Transverse colon (tissue), 4 donors: ENCODE results near the gene EFCAB9. TPM values are rescaled to one million over a fixed set of nuclear protein-coding genes. Genes with fewer than 3 reads are reported as not detected.
"Not testable (repeated sequence)": the region's sequence is repeated elsewhere in the genome, so short reads cannot be mapped to it uniquely, and the experiment has no call there.

Experiments
- DNase-seq: peaks from one replicate; pipeline ENCODE4 v3.0.0-alpha.2; 2019
- H3K27ac ChIP-seq, 4 donors: fragments of 200-600 bp; sonication (generic); 2 replicates each; pipeline ENCODE4 v1.5.1; 2016 to 2018; ENCODE audit warnings: inconsistent platforms in 4 of 4
- H3K27me3 ChIP-seq: fragments of 200-600 bp; sonication (generic); 2 replicates; pipeline ENCODE4 v1.5.1; 2017; ENCODE audit warnings: inconsistent platforms
- H3K36me3 ChIP-seq, 4 donors: fragments of 200-600 bp; sonication (generic); 2 replicates each; pipeline ENCODE4 v1.5.1; 2017 to 2019; ENCODE audit warnings: inconsistent platforms in 4 of 4
- H3K4me1 ChIP-seq, 4 donors: fragments of 200-600 bp; sonication (generic); 2 replicates each; pipeline ENCODE4 v1.5.1; 2017 to 2020; ENCODE audit warnings: inconsistent platforms in 4 of 4
- H3K4me3 ChIP-seq, 4 donors: fragments of 200-600 bp; sonication (generic); 1 replicate in 1 of 4; 2 replicates in 3 of 4; pipeline versions ENCODE4 v1.5.1 to v1.6.1; 2017 to 2019; ENCODE audit warnings: inconsistent platforms in 4 of 4
- H3K9me3 ChIP-seq, 2 donors: fragments of 200-600 bp; sonication (generic); 2 replicates each; pipeline ENCODE4 v1.5.1; 2017 to 2019; ENCODE audit warnings: inconsistent platforms in 2 of 2
- CTCF ChIP-seq, 5 experiments: fragments of 200-600 bp in 3 of 5; fragments of 450-650 bp in 2 of 5; sonication (generic) in 3 of 5; IDR thresholded peaks; 1 replicate in 2 of 5; 2 replicates in 3 of 5; pipeline ENCODE4 v1.5.1; 2016 to 2017; ENCODE audit warnings: antibody characterized with exemption in 5 of 5, inconsistent platforms in 3 of 5, mild to moderate bottlenecking in 2 of 5, moderate library complexity in 1 of 5
- EP300 ChIP-seq: sonication (generic); formaldehyde crosslinking; IDR thresholded peaks from one replicate; pipeline ENCODE4 v1.6.1; 2017; ENCODE audit warnings: antibody characterized with exemption, low read depth
- POLR2A ChIP-seq: fragments of 450-650 bp; IDR thresholded peaks from one replicate; pipeline ENCODE4 v1.6.1; 2016; ENCODE audit warnings: antibody characterized with exemption, mild to moderate bottlenecking, moderate library complexity
- POLR2AphosphoS5 ChIP-seq, 3 donors: sonication (generic); formaldehyde crosslinking; IDR thresholded peaks; one replicate each; pipeline ENCODE4 v1.6.1; 2016; ENCODE audit warnings: antibody characterized with exemption in 3 of 3
- WGBS, 2 donors: methylation state at CpG; one replicate each; pipeline ENCODE4 v1.1.5; 2018; ENCODE audit warnings: low coverage in 1 of 2; 5-methylcytosine and 5-hydroxymethylcytosine counted together
- in situ Hi-C, 4 donors: fragments of 200-750 bp; cut with MboI; loops; one replicate each; pipeline versions ENCODE4 v1.15.0 to v1.15.1; 2017; ENCODE audit warnings: low sequenced_read_pairs in 3 of 4, low pct_ligation_motif_present in 1 of 4, low pct_unique_long_range_greater_than_20kb in 1 of 4
- intact Hi-C: fragments of 100-400 bp; cut with DNase I; formaldehyde crosslinking; loops from one replicate; pipeline ENCODE4 v1.15.1; 2023; ENCODE audit warnings: low total_unique reads
- total RNA-seq, 4 donors: library from RNA; depleted of rRNA; stranded (reverse); fragments of >200 nt; gene quantifications; one replicate each; pipeline ENCODE4 v1.1.0, GENCODE V29; 2016

EFCAB9 gene
- total RNA-seq, 4 donors from 2014 or later, result not detected

- Histone ChIP-seq H3K27me3 (no peaks in the 10 kb centered on the region), H3K4me1 (peaks cover 0 to 16% (median 2%) of the 10 kb centered on the region in 4 donors), H3K27ac (no peak overlapping the region), H3K36me3 (peaks cover 0 to 8% (median 0%) of the 10 kb centered on the region in 4 donors), H3K4me3 (no peak overlapping the region), H3K9me3 (no peaks in the 10 kb centered on the region)
- in situ Hi-C loops, result no loop called here
- 90 to 100% methylated on average over 2 to 3 of the region's 3 CpGs for WGBS, 2 donors
- intact Hi-C loops, result no loop called here
- DNase-seq, result no peak
- TF ChIP-seq CTCF (IDR thresholded peaks at IDR 0.05), result no peak
Measured at GRCh38 chr5:172153695-172154094, 40.3 kb upstream of the EFCAB9 start.

GRCh38 chr5:172155101-172155500 is 38.9 kb upstream of the EFCAB9 start:
- intact Hi-C loops, H3K9me3 ChIP-seq, H3K4me3 ChIP-seq, H3K27ac ChIP-seq, H3K36me3 ChIP-seq, DNase-seq, H3K27me3 ChIP-seq, in situ Hi-C loops: not testable (repeated sequence)
- 60 to 84% methylated on average over 1 to 9 of the region's 9 CpGs for WGBS, 2 donors
- peaks cover 0 to 15% (median 0%) of the 10 kb centered on the region in 4 donors for H3K4me1 ChIP-seq

GRCh38 chr5:172156541-172156994 is 37.4 kb upstream of the EFCAB9 start:
- peaks cover 0 to 1% (median 0%) of the 10 kb centered on the region in 4 donors for H3K4me1 ChIP-seq
- TF ChIP-seq POLR2A, result no peak
- no peaks in the 10 kb centered on the region for H3K9me3 ChIP-seq
- no peak overlapping the region for H3K27ac ChIP-seq
- no peak overlapping the region for H3K4me3 ChIP-seq
- intact Hi-C loops (no loop called here), in situ Hi-C loops (no loop called here)
- peaks cover 0 to 8% (median 0%) of the 10 kb centered on the region in 4 donors for H3K36me3 ChIP-seq
- DNase-seq, result no peak
- 93% methylated on average over 13 of the region's 13 CpGs; no CpG with 5 or more reads in 1 of the 2 donors for WGBS, 2 donors
- H3K27me3 ChIP-seq, result no peaks in the 10 kb centered on the region

GRCh38 chr5:172159016-172159415 is 35.0 kb upstream of the EFCAB9 start:
- TF ChIP-seq POLR2A (no peak), POLR2AphosphoS5 (IDR thresholded peaks at IDR 0.05) (no peak), EP300 (no peak), CTCF (IDR thresholded peaks at IDR 0.05) (no peak)
- 90% methylated on average over 8 of the region's 8 CpGs; no CpG with 5 or more reads in 1 of the 2 donors for WGBS, 2 donors
- intact Hi-C loops, result no loop called here
- no peaks in the 10 kb centered on the region for H3K9me3 ChIP-seq
- peaks cover 0 to 8% (median 0%) of the 10 kb centered on the region in 4 donors for H3K36me3 ChIP-seq
- no peak overlapping the region for H3K27ac ChIP-seq
- in situ Hi-C loops, result no loop called here
- H3K27me3 ChIP-seq, result no peaks in the 10 kb centered on the region
- H3K4me3 ChIP-seq, result no peak overlapping the region
- no peaks in the 10 kb centered on the region for H3K4me1 ChIP-seq
- no peak for DNase-seq

GRCh38 chr5:172160506-172160905 is 33.5 kb upstream of the EFCAB9 start:
- Histone ChIP-seq H3K36me3 (peaks cover 0 to 7% (median 0%) of the 10 kb centered on the region in 4 donors), H3K4me1 (peaks cover 0 to 7% (median 4%) of the 10 kb centered on the region in 4 donors), H3K27ac (no peak overlapping the region), H3K27me3 (no peaks in the 10 kb centered on the region), H3K4me3 (no peak overlapping the region), H3K9me3 (no peaks in the 10 kb centered on the region)
- in situ Hi-C loops (no loop called here), intact Hi-C loops (no loop called here)
- 83% methylated on average over 9 of the region's 9 CpGs; no CpG with 5 or more reads in 1 of the 2 donors for WGBS, 2 donors
- no peak for DNase-seq
- TF ChIP-seq POLR2AphosphoS5 (IDR thresholded peaks at IDR 0.05), result no peak
- TF ChIP-seq POLR2A, result no peak
- no peak for TF ChIP-seq EP300
- TF ChIP-seq CTCF (IDR thresholded peaks at IDR 0.05), result no peak
